ENCODE results near the gene LKAAEAR1.

GRCh38 chr20:64056639-64056888 lies 27.6 kb downstream of the LKAAEAR1 start:
- TF ChIP-seq CTCF (IDR thresholded peaks at IDR 0.05; ENCODE audit: low read depth, low read length): no peak
- TF ChIP-seq POLR2A (IDR thresholded peaks at IDR 0.05; ENCODE audit: extremely low read depth, insufficient read length): no peak
